Osteocyte (in vitro differentiated cells): ENCODE results near the gene ADAMTS1. TPM values are rescaled to one million over a fixed set of nuclear protein-coding genes. Genes with fewer than 3 reads are reported as not detected.

Experiments
- DNase-seq: peaks from one replicate; pipeline ENCODE4 v3.0.0; 2021; ENCODE audit warnings: mixed read lengths; ENCODE audit not compliant: unreplicated experiment; ENCODE audit errors: extremely low spot score
- H3K27ac Mint-ChIP-seq: one replicate; pipeline ENCODE4 v1.8.0; 2021; ENCODE audit warnings: mild to moderate bottlenecking, mixed read lengths; ENCODE audit not compliant: unreplicated experiment
- H3K27me3 Mint-ChIP-seq: one replicate; pipeline ENCODE4 v1.8.0; 2021; ENCODE audit warnings: mixed read lengths; ENCODE audit not compliant: unreplicated experiment
- H3K36me3 Mint-ChIP-seq: one replicate; pipeline ENCODE4 v1.8.0; 2021; ENCODE audit warnings: mixed read lengths; ENCODE audit not compliant: unreplicated experiment
- H3K4me1 Mint-ChIP-seq: one replicate; pipeline ENCODE4 v1.8.0; 2021; ENCODE audit warnings: mixed read lengths; ENCODE audit not compliant: unreplicated experiment
- H3K4me3 Mint-ChIP-seq: one replicate; pipeline ENCODE4 v1.8.0; 2021; ENCODE audit warnings: mild to moderate bottlenecking, moderate library complexity, mixed read lengths; ENCODE audit not compliant: unreplicated experiment
- H3K9me3 Mint-ChIP-seq: one replicate; pipeline ENCODE4 v1.8.0; 2021; ENCODE audit warnings: mixed read lengths; ENCODE audit not compliant: unreplicated experiment
- total RNA-seq: library from RNA; stranded (reverse); gene quantifications from 2 replicates; pipeline ENCODE4 v1.2.1, GENCODE V29; 2021
- TF ChIP-seq, protein P1 (sequence below): fragments of 200-600 bp; sonication (generic); IDR thresholded peaks from 2 replicates; pipeline ENCODE4 v1.5.0; 2021; ENCODE audit warnings: antibody characterized with exemption, mild to moderate bottlenecking, moderate library complexity

The ADAMTS1 gene
- total RNA-seq, 1 donor from 2014 or later: 38.0 TPM

DNA sequence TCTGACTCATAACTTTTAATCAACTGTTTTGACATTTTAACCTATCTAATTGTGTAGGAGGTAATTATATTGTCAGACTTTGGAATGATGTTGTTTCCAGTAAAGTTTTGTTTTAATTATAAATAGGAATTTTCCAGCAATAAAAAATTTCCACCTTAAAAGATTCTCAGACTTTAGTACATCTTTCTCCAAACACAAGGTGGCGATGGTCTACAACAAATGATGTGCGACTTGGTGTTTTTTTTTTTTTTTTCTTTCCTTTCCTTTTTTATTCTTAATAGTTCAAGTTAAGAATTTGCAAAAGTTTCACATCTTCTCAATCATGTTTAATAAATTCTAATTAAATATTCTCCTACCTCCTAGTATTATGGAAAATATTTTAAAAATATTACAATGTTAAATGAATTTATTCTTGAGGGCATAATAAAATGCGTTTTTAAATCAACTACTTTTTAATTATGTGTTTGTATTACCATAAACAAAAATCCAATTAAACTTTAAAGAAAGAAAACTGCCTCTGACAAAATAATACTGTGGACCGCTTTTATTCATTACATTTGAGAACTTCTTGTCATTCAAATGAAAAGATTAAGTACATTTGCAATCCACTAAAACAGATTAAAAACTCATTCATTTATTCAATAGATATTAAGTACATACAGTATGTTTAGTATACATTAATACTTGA lies 4.4 kb upstream of the ADAMTS1 start:
- Mint-ChIP-seq H3K4me1 (peaks cover 10% of the 10 kb centered on the region), H3K27me3 (no peaks in the 10 kb centered on the region), H3K4me3 (peak overlapping the region; percentile 26), H3K36me3 (no peaks in the 10 kb centered on the region), H3K27ac (no peak overlapping the region), H3K9me3 (no peaks in the 10 kb centered on the region)
- DNase-seq: no peak
- TF ChIP-seq, protein P1, sequence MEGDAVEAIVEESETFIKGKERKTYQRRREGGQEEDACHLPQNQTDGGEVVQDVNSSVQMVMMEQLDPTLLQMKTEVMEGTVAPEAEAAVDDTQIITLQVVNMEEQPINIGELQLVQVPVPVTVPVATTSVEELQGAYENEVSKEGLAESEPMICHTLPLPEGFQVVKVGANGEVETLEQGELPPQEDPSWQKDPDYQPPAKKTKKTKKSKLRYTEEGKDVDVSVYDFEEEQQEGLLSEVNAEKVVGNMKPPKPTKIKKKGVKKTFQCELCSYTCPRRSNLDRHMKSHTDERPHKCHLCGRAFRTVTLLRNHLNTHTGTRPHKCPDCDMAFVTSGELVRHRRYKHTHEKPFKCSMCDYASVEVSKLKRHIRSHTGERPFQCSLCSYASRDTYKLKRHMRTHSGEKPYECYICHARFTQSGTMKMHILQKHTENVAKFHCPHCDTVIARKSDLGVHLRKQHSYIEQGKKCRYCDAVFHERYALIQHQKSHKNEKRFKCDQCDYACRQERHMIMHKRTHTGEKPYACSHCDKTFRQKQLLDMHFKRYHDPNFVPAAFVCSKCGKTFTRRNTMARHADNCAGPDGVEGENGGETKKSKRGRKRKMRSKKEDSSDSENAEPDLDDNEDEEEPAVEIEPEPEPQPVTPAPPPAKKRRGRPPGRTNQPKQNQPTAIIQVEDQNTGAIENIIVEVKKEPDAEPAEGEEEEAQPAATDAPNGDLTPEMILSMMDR: peak; percentile 67

DNA sequence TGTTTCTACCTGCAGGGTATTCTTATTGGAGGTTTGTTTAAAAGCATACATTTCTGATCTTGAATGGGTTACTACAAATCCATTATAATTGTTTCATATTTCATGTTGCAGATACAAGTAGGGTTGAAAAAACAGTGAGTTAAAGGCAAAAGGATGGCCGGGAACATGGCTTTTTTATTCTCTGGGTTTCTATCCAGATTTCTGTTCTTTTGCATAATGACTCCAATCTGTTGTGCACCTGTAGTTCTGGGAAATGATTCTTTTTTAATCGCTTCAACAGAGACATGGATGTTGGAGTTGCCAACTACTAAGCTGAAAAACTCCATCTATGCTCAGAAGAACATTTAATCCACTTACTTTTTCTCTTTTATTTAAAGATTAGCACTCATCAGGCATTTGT lies 2.7 kb upstream of the ADAMTS1 start:
- Mint-ChIP-seq H3K27ac (no peak overlapping the region), H3K4me1 (peaks cover 10% of the 10 kb centered on the region), H3K36me3 (no peaks in the 10 kb centered on the region), H3K27me3 (no peaks in the 10 kb centered on the region), H3K4me3 (no peak overlapping the region), H3K9me3 (no peaks in the 10 kb centered on the region)
- TF ChIP-seq, protein P1: no peak
- no peak for DNase-seq

DNA sequence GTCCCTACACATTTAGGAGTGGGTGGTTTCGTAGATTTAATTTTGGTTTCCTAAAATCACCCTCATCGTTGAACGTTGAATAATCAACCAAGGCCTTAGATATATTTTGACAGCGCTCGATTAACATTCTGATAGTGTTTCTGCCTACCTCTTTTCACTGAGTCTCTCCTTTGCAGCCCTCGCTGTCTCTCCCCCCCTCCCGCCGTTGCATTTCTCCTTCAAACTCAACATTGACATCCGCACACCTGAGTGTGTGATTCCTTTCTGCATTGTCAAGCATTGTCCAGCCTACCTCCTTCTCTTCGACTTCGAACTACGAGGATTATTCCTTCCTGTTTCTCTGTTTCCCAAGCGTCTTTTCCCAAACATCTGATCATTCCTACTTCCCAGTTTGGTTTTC lies 1.8 kb upstream of the ADAMTS1 start:
- no peaks in the 10 kb centered on the region for H3K9me3 Mint-ChIP-seq
- H3K27ac Mint-ChIP-seq: peak overlapping the region; percentile 91
- TF ChIP-seq, protein P1: no peak

DNA sequence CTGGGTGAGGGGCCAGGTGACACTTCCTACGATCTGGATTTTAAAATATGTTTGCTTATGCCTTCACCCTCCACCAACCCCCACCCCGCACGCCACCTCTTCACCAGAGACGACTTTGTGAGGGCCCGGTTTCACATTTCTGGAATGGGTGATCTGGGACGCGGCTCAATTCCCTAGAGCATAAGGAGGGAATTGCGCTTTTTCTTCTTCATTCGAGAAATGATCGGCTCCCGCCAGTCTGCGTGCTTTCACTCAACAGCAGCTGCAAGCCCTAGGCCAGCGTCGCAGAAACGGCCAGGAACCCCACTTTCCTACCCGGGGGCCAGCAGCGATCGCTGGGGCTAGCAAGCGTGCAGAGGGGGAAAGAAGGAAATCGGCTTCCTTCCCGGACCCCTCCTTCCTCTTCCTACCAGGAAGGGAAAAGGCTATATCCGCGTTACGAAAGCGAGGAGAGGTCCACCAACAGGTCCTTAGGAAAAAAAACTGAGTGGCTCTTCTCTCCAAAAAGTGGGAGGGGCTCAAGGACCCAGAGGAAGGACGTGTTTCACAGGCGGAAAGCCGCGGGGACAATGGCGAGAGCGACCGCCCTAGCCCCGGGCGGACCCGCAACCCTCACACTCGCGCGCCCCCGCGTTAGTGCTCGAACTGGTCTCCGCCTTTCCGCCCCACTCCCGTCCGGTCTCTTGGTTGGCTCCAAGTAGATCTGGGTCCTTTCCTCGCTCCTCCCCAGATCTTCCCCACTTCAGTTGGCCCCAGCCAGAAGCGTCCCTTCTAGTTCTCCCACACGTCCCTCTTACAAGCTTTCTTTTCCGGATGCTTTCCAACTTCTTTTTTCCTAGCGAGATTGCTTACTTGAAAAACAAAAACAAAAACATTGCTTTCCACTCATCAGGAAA lies 1.1 kb upstream of the ADAMTS1 start:
- DNase-seq: no peak
- Mint-ChIP-seq H3K4me1 (peaks cover 23% of the 10 kb centered on the region), H3K9me3 (no peaks in the 10 kb centered on the region), H3K27ac (peak overlapping the region; percentile 91), H3K4me3 (peak overlapping the region; percentile 90), H3K36me3 (peaks cover 8% of the 10 kb centered on the region), H3K27me3 (no peaks in the 10 kb centered on the region)
- TF ChIP-seq, protein P1: no peak

More for the DNA sequence above, 1.8 kb upstream of the ADAMTS1 start:
- peaks cover 5% of the 10 kb centered on the region for H3K36me3 Mint-ChIP-seq
- no peaks in the 10 kb centered on the region for H3K27me3 Mint-ChIP-seq
- H3K4me1 Mint-ChIP-seq: peaks cover 18% of the 10 kb centered on the region
- H3K4me3 Mint-ChIP-seq: peak overlapping the region; percentile 90
- no peak for DNase-seq

DNA sequence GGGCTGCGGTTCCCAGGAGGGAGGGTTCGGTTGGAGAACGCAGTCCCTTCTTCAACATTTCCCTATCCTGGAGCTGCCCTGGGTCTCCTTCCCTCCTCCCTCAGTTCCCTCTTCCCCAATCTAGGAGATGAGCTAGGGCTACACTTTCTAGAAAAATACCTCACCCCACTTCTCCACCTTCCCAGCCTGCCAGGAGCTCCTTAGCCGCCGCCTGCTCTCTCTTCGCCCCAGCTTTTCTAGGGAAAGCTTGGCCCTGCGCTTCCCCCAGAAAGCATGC lies 488 bp upstream of the ADAMTS1 start:
- no peaks in the 10 kb centered on the region for H3K27me3 Mint-ChIP-seq
- peaks cover 26% of the 10 kb centered on the region for H3K4me1 Mint-ChIP-seq
- H3K27ac Mint-ChIP-seq: peak overlapping the region; percentile 91
- no peaks in the 10 kb centered on the region for H3K9me3 Mint-ChIP-seq
- peaks cover 10% of the 10 kb centered on the region for H3K36me3 Mint-ChIP-seq
- peak overlapping the region; percentile 90 for H3K4me3 Mint-ChIP-seq
- TF ChIP-seq, protein P1: no peak
- no peak for DNase-seq
